GM18502 (cell line): ENCODE measurements around the gene ST7L.

Experiments used
- ATAC-seq: cut with Tn5 transposase; IDR thresholded peaks from one replicate; pipeline ENCODE4 v1.9.1; 2021; ENCODE audit warnings: mild to moderate bottlenecking; ENCODE audit not compliant: unreplicated experiment, poor library complexity

The ST7L gene

GRCh38 chr1:112554411-112554810 is 64.5 kb downstream of the ST7L start:
- ATAC-seq, result no peak

DNA sequence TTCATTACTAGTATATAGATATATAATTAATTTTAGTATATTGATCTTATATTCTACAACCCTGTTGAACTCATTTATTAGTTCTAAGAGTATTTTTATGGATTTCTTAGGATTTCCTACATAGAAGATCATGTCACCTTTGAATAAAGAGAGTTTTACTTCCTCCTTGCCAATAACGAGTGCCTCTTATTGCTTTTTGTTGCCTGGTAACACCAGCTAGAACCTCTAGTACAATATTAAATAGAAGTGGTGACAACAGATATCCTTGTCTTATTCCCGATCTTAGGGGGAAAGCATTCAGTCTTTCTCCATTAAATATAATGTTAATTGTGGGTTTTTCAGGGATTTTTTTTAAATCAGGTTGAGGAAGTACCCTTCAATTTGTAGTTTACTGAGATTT is 69.4 kb downstream of the ST7L start:
- no peak for ATAC-seq

- ATAC-seq, result no peak
These were observed 70.4 kb downstream of the ST7L start for GRCh38 chr1:112548547-112548946.

DNA sequence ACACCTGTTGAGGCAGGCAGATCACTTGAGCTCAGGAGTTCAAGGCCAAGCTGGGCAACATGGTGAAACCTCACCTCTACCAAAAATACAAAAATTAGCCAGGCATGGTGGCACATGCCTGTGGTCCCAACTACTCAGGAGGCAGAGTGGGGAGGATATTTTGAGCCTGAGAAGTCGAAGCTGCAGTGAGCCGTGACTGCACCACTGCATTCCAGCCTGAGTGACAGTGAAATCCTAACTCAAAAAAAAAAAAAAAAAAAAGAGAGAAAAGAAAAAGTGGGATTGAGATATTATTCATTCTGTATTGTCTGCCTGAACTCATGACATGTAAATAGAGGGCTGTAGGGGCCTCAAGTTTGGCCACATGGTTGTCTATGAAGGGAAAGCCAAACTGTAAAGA is 72.9 kb downstream of the ST7L start:
- no peak for ATAC-seq

- ATAC-seq, result no peak
These were observed 74.2 kb downstream of the ST7L start for GRCh38 chr1:112544751-112545150.

DNA sequence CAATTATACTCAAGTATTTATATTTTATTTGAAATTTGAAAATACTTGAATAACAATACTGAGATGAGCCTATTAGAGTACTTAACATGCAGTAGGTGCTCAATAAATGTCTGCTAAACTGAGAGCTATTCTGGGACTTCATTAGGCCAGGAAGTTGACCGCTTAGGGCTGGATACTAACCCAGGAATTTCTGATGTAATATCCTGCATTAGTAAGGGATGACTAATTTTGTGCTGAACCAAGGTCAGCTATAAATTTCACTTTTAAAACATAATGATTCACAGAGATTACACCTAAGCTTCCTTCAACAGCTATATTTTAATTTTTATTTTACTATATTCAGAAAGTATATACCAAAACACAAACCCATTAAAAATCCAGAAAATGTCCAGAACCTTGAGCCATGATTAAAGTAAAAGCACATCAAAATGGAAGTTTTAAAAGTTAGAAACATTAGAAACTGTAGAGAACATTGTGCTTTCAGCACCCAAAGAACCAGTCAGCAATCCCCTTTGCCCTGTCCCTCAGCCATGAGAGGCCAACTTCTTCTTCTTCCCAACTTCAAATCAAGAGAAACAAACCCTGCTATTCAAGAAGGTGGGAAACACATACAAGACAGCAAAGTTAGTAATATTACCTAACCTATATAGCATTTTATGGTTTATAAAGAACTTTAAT is 74.8 kb downstream of the ST7L start:
- no peak for ATAC-seq

DNA sequence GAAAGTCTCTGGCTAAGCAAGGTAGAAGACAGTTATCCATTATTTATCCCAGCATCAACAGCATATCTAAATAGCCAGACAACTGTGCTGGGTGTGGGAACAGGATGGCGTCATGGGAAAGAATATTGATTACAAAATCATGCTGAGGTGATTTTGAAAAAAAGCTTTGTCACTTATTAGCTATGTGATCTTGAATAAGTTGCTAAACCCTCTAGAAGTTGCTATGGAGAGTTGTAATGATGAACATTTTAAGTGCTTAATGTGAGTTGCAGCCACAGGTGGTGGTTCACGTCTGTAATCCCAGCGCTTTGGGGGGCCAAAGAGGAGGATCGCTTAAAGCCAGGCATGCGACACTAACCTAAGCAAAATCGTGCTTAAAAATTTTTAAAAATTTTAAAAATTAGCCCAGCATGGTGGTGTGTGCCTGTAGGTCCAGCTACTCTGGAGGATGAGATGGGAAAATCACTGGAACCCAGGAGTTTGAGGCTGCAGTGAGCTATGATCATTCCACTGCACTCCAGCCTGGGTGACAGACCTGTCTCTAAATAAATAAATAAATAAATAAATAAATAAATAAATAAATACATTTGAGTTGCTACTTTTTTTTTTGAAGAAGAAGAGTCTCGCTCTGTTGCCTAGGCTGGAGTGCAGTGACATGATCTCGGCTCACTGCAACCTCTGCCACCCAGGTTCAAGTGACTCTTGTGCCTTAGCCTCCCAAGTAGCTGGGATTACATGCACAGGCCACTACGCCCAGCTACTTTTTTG is 76.6 kb downstream of the ST7L start:
- no peak for ATAC-seq

- no peak for ATAC-seq
These were observed 77.6 kb downstream of the ST7L start for GRCh38 chr1:112541299-112541698.

- ATAC-seq, result no peak
These were observed 78.6 kb downstream of the ST7L start for GRCh38 chr1:112540226-112540794.

DNA sequence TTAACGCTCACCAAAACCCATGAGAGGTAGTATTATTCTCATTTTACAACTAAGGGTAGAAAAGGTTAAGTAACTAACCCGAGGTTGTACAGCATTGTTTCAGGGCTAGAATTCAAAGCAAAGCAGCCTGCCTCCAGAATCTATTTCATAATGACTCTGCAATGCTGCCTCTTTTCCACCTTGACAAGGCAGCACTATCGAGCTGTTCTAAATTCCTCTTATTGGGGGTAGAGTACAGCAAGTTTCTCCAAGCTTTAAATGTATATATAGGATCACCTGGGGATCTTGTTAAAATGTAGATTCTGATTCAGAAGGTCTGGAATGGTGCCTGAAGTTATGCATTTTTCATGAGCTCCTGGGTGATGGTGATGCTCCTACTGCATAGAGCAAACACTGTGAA is 80.1 kb downstream of the ST7L start:
- ATAC-seq, result no peak

- ATAC-seq, result no peak
These were observed 81.5 kb downstream of the ST7L start for GRCh38 chr1:112537456-112537855.

- ATAC-seq, result no peak
These were observed 82.4 kb downstream of the ST7L start for GRCh38 chr1:112536561-112536960.

GRCh38 chr1:112533029-112533428 is 85.9 kb downstream of the ST7L start:
- ATAC-seq, result no peak

DNA sequence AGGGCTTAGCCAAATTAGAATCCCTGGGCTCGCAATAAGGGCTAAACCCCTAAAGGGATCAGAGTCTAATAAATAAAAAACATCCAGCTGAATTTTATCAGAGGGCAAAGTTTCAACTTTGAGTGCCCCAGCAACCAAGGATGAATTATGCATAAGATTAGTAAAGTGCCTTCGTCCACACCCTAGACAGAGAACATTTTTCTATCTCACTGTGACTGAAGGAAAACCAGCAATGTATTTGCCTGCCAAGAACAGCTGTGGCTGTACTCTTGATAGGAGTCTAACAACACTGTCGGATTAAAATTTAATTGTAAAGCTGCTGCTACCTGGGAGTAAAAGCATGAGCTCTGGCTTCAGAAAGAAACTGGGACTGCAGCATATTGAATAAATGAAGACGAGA is 86.9 kb downstream of the ST7L start:
- no peak for ATAC-seq

- no peak for ATAC-seq
These were observed 88.1 kb downstream of the ST7L start for GRCh38 chr1:112530832-112531231.

- ATAC-seq, result no peak
These were observed 89.6 kb downstream of the ST7L start for GRCh38 chr1:112529301-112529700.

DNA sequence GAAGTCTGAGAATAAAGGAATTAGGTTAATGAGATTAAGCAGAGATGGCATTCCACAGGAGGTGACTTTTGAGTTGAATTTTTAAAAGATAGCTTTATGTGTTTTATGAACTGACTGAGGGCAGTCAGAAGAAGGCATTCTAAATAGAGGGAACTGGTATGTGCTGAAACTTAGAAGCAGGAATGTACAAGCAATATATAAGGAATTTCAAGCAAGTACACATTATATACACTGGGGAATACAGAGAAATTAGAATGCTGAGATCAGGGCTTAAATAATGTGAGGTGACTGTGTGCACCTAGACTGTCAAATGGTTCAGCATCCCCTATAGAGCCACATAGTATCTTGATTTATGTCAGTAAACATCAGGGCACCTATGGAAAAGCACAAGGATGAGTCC is 90.9 kb downstream of the ST7L start:
- no peak for ATAC-seq

- ATAC-seq, result no peak
These were observed 91.5 kb downstream of the ST7L start for GRCh38 chr1:112527266-112528010.

DNA sequence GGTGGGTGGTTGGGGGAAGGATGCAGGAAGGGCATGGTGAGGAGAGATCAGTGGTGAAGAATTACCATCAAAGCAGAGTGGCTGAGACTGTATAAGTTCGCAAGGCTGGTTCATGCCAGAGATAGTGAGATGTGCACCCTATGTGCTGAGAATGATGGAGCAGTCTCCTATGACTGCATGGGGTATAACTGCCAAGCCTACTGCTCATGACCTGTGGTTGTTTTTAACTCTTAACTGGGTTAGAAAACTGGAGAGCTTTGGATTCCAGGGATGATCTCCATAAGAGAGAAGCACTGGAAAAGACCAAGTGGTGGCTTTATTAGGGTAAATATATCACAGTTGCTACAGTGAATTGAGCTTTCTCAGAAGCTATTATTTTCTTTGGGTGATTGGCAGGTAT is 94.0 kb downstream of the ST7L start:
- no peak for ATAC-seq

DNA sequence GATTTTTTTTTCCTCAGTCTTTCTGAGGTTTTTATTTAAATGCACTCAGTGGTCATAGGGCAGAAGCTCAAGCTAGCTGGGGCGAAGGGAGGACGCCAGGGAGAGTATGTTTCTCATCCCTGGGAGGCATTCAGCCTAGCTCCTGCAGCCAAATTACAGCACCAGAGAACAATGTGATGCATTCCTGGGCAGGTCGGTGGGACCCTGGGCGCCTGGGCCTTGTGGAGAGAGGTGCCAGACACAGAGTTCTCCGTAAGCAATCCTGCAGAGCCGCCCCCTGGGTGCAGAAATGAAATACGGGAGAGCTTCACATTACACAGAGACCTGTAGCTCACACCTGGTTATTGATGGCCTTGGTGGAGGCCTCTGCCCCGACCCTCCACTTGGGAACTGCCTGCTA is 94.7 kb downstream of the ST7L start:
- ATAC-seq, result no peak

DNA sequence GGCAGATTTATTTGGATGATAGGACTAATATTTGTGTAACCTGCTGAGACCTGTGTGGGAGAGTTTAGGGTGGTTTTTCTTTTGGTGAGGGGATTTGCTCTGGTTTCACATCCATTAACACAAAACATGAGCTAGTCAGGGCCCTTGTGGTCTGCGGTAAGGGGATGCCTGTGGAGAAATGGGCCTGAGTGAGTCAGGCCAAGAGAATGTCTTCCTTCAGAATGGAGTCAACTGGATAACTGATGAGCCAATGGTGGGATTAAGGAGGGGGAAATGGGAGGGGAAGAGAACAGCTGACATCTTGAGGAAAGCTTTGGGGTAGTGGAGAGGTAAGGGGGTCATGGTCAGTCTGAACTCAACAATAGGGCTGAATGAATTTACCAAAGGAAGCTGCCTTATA is 96.3 kb downstream of the ST7L start:
- ATAC-seq, result no peak
